Measurements from ENCODE around the gene TSPAN32.

- TF ChIP-seq EZH2 (IDR thresholded peaks at IDR 0.05), result no peak
- no peak for TF ChIP-seq ZFX (IDR thresholded peaks at IDR 0.05)
- no peak for TF ChIP-seq SIN3A (IDR thresholded peaks at IDR 0.05; ENCODE audit: low read depth)
- no peak for TF ChIP-seq POLR2A (IDR thresholded peaks at IDR 0.05; ENCODE audit: borderline replicate concordance, extremely low read depth, insufficient read depth, insufficient read length)
Measured at GRCh38 chr11:2303627-2304505, 2.1 kb downstream of the TSPAN32 start.

Measured in HCT116 (cell line).